Measurements from ENCODE around the gene DPPA2.
"Not testable (repeated sequence)": the region's sequence is repeated elsewhere in the genome, so short reads cannot be mapped to it uniquely, and the experiment has no call there.

DPPA2 gene

GRCh38 chr3:109316162-109316730 is at the start of gene DPPA2:
DPPA2 (minus strand) TSS chr3:109316517; CDS start chr3:109314542, 1,975 bp downstream.
- no peak for DNase-seq

GRCh38 chr3:109364088-109364487 is 47.8 kb upstream of the DPPA2 start:
- DNase-seq = no peak

GRCh38 chr3:109363634-109364033 is 47.3 kb upstream of the DPPA2 start:
- no peak for DNase-seq

GRCh38 chr3:109362823-109363222 is 46.5 kb upstream of the DPPA2 start:
- no peak for DNase-seq

DNA sequence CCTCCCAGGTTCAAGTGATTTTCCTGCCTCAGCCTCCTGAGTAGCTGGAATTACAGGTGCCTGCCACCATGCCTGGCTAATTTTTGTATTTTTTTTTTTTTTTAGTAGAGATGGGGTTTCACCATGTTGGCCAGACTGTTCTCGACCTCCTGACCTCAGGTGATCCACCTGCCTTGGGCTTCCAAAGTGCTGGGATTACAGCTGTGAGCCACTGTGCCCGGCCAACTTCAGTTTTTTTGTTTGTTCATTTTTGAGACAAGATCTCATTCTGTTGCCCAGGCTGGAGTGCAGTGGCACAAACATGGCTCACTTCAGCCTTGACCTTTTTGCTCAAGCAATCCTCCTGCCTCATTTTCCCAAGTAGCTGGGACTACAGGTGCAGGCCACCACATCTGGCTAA is 42.5 kb upstream of the DPPA2 start:
- DNase-seq = not testable (repeated sequence)

DNA sequence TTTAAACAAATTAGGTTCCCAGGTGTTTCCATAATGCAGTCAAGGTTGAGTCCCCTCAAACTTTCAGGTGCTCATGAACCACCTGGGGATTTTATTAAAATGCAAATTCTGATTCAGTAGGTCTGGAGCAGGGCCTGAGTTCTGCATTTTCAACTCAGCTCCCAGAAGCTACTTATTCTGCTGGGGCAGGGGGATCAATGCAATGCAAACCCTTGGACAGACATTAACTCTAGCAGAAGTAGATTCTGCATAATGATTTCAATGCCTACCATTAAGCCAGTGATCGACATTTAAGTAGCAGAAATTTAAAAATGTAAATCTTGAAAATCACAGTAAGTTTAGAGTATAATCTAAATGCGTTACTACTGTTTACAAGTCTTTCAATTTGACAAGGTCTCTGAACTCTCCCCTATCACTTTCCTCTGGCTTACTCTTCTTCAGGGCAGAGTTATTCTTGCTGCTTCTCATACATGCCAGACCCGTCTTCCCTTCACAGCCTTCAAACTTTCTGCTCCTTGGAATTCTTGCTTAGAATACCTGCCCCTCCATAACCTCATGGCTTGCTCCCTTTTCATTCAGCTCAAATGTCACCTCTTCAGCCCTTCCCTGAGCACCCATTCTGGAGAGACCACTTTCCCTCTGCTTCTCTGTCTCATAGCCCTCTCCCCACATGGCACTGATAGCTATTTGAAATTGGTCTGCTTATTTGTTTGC is 40.3 kb upstream of the DPPA2 start:
- no peak for DNase-seq

GRCh38 chr3:109355625-109356441 is 39.5 kb upstream of the DPPA2 start:
- no peak for DNase-seq

GRCh38 chr3:109353057-109353456 is 36.7 kb upstream of the DPPA2 start:
- DNase-seq = no peak

- DNase-seq = no peak
These were observed 34.9 kb upstream of the DPPA2 start for GRCh38 chr3:109351231-109351630.

DNA sequence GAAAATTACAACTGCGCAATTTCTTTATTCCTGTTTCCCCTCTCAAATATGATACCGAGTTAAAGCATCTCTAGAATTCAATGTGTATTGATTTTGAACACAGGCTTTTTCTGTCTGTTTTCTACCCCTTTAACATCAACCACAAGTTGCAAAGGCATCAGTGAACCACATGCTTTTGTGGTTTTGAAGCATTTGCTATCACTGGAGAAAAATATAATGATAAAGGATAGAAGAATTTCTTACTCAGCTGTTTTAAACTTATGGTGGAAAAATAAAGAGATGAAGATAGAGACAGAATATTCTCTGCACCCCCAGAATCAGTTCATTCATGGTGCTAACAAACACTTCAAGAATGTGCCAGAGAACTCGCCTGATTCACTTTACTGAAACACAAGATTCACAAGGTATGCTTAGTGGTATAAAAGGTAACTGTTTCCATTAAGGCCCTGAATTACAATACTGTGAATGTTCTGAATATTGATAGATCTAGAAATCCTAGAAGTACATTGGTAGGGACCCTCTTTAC is 30.5 kb upstream of the DPPA2 start:
- DNase-seq = no peak

GRCh38 chr3:109346099-109346498 is 29.8 kb upstream of the DPPA2 start:
- DNase-seq = no peak

DNA sequence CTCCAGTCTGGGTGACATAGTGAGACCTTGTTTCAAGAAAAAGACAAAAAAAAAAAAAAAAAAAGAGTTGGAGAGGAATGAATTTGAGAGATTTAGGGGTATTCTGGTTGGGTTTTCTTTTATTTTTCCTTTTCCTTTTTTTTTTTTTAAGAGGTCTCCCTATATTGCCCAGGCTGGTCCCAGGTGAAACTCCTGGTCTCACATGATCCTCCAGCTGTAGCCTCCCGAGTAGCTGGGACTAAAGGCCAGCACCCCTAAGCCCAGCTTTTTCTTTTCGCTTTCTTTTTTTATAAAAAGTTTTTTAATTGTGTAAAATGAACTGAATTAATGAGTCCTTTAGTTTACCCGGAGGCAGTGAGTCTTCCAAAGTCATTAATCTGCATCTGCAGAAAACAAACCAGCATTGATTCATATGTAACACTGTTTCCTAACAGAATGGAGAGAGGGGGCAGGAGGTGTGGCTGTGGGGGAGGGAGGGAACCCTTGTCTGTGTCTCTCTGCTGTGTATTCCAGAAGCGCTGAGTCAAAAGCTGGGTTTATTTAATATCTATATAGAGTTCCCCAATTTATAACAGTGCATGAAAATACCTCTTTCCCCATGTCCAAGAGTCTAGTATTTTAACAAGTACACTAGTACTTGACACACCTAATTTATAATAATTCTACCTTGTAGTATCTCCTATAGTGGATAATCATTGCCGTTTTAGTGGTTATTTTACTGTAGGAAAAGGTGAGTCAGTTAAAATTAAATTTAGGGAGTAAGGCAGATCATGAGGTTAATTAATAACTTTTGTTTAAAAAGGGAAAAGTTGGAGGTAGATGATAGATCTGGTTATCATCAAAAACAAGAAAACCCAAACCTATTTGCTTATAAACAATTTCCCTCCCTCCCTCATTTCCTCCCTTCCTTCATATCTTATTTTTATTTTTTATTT is 23.7 kb upstream of the DPPA2 start:
- no peak for DNase-seq

DNA sequence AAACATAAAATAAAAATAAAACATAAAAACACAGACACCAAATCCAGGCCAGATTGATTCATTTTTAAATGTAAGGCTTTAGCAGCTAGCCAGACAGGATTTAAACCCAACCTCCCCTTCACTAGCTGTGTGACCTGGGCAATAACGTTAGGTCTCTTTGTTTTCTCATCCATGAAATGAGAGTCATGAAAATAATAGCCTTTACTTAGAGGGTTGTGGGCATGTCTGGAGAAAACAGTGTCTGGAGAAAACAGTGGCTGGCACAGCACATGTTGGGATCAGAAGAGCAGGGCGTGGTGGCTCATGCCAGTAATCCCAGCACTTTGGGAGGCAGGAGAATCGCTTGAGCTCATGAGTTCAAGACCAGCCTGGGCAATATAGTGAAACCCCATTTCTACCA is 22.9 kb upstream of the DPPA2 start:
- no peak for DNase-seq

DNA sequence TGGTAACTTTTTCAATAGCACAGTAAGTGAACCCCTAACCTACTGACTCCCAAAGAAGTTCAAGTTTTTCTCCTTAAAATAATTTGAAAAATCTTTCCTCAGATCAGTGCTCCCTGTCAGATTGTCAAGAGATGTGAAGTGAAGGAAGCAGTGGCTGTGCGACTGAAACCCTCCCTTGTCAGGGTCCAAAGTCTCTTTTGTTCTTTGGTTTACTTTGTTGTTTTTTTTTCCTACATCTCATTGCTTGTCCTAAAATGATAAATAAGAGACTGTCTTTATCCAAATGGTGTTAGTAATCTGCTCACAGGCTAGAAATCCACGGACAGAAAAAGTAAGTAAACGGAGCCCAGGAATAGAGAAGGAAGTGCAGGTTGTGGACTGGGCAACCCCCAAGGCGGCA is 22.0 kb upstream of the DPPA2 start:
- no peak for DNase-seq

DNA sequence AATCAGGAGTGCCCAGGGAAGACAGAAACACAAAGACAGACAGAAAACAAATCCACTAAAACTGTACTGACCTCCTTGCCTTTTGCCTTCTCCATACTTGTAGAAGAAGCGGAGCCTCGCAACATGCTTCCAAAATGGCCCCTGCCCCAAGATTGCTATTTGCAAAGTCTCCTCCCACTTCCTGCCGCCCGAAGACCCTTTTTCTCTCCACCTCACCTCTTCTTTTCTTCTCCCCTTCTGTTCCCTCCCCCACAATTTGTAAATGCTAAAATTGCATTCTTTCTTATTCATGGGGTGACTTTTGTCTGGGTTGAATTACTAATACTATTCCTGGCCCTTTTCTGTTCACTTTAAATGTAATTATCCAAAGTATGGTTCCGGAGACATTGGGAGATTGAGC is 21.1 kb upstream of the DPPA2 start, which contains the start of gene DPPA4:
TSS of gene DPPA4 (minus strand) at position 154 of the 400 bp plus-strand sequence. CDS start at position 125, 29 bp downstream.
- no peak for DNase-seq

GRCh38 chr3:109336291-109336861 is 20.1 kb upstream of the DPPA2 start:
- DNase-seq = no peak

GRCh38 chr3:109334572-109334971 is 18.3 kb upstream of the DPPA2 start:
- no peak for DNase-seq

DNA sequence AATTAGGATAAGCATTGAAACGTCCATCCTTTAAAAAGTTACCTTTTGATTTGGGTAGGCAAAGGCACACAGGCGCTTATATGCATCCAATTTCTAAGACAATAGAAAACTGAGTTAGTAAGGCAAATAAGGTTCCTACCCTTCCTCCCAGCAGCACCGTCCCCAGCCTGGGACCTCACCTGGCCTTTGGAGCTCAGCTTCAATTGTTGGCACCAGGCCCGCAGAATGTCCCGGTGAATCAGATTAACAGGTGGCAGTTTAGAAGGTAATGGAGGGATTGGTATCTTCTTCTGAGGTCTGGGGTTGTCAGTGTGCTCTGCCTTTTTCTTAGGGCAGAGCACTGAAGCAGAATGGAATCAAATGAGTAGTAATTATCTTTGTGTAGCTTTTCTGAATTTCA is 15.4 kb upstream of the DPPA2 start:
- no peak for DNase-seq

GRCh38 chr3:109330405-109330804 is 14.1 kb upstream of the DPPA2 start:
- no peak for DNase-seq

DNA sequence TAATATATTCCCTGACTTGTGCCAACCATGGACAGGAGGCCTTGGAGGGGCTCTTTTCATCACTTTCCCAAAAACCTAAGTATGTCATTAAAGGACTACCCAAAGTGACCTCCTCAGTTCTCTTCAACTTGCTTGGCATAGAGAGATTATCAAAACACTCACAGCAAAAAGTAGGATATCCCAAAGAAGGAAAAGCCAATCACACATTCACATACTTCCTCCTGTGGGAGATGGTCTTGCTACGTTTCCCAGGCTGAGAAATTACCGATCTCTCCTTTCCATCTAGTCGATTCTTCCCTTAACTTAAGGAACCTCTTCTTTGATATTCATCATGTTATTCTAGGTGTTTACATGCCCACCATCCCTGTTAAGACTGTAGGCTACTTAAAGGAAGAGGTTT is 11.9 kb upstream of the DPPA2 start:
- DNase-seq = no peak

DNA sequence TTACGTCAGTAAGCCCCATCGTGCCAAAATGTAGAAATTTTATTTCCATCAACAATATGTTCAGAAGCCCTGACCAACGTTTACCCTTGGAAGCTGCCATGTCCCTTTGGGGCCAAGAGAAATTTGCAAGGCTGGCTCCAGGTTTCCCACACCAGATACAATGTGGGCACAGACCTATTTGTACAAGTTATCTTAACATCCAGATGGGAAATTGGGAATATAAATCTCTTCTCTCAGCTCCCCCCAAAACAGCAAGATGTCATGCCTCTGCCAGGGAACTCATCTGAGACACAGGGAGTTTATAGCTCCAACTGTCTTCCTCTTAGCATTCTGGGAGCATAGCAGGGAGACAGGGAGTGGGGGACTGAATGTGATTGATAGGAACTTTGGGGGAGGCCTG is 9.3 kb upstream of the DPPA2 start:
- DNase-seq = no peak

DNA sequence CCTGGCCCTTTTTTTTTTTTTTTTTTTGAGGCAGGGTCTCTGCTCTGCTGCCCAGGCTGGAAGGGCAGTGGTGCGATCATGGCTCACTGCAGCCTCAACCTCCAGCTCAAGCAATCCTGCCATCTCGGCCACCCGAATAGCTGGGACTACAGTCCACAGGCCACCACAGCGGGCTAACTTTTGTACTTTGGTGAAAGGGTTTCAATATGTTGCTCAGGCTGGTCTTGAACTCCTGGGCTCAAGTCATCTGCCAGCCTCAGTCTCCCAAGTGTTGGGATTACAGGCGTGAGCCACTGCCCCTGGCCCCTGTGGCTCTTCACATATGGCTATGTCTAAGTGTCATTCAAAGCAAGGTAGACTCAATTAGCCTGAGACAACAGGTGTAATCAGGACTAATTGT is 8.8 kb upstream of the DPPA2 start:
- DNase-seq = no peak

Measured in activated CD4-positive, alpha-beta T cell treated with anti-CD3 and anti-CD28 coated beads for 1 hour (primary cell).